K562 (cell line): Measurements from ENCODE around the gene GPR180. TPM values are rescaled to one million over a fixed set of nuclear protein-coding genes. Genes with fewer than 3 reads are reported as not detected.
A peak's percentile ranks its signal among the peaks of the same experiment; 100 is the strongest.

ENCODE experiments used
- ARID1B ChIP-seq: fragments of 450-650 bp; IDR thresholded peaks from 2 replicates; pipeline ENCODE4 v1.6.1; 2016; ENCODE audit warnings: antibody characterized with exemption, mild to moderate bottlenecking, inconsistent platforms
- ATF6 ChIP-seq: sonication (generic); formaldehyde crosslinking; IDR thresholded peaks from 2 replicates; pipeline ENCODE4 v1.4.0; 2020; ENCODE audit warnings: mild to moderate bottlenecking, missing genetic modification reagents
- CTCFL ChIP-seq: IDR thresholded peaks from 2 replicates; pipeline ENCODE4 v1.6.1; 2011; ENCODE audit warnings: borderline replicate concordance, low read depth, mild to moderate bottlenecking, moderate library complexity, low read length; ENCODE audit not compliant: insufficient read depth, poor library complexity, severe bottlenecking
- DDX20 ChIP-seq: fragments of 450-650 bp; IDR thresholded peaks from 2 replicates; pipeline ENCODE4 v1.6.1; 2016; ENCODE audit warnings: missing genetic modification characterization, low read depth, mild to moderate bottlenecking, missing compliant biosample characterization, moderate library complexity
- HLTF ChIP-seq: fragments of 450-650 bp; IDR thresholded peaks from 2 replicates; pipeline ENCODE4 v1.6.1; 2016
- HNRNPUL1 ChIP-seq: fragments of 200-400 bp; formaldehyde crosslinking; IDR thresholded peaks from 2 replicates; pipeline ENCODE4 v1.6.1; 2017; ENCODE audit warnings: low read length
- ILK ChIP-seq: fragments of 450-650 bp; IDR thresholded peaks from 2 replicates; pipeline ENCODE4 v1.6.1; 2016; ENCODE audit warnings: missing genetic modification characterization, low read depth, mild to moderate bottlenecking, missing compliant biosample characterization, moderate library complexity, borderline replicate concordance
- KDM5B ChIP-seq: fragments of 200-600 bp; sonication (generic); IDR thresholded peaks from 2 replicates; pipeline ENCODE4 v1.6.1; 2012; ENCODE audit warnings: low read depth, mild to moderate bottlenecking, moderate library complexity, low read length, control low read depth, inconsistent platforms; ENCODE audit not compliant: insufficient replicate concordance
- MAFG ChIP-seq: fragments of 450-650 bp; conservative IDR thresholded peaks from 2 replicates; pipeline ENCODE4 v1.6.1; 2016; ENCODE audit warnings: missing genetic modification characterization, missing compliant biosample characterization
- MBD2 ChIP-seq: sonication (generic); IDR thresholded peaks from 2 replicates; pipeline ENCODE4 v1.6.1; 2016; ENCODE audit warnings: low read depth, borderline replicate concordance
- NCOA2 ChIP-seq, 2 experiments: fragments of 450-650 bp; IDR thresholded peaks; 2 replicates each; pipeline ENCODE4 v1.6.1; 2018; ENCODE audit warnings: mild to moderate bottlenecking in 2 of 2, moderate library complexity in 1 of 2; ENCODE audit not compliant: partially characterized antibody in 2 of 2
- NFIX ChIP-seq: fragments of 250-450 bp; sonication (Bioruptor Pico); IDR thresholded peaks from 2 replicates; pipeline ENCODE4 v1.4.0; 2020; ENCODE audit warnings: low read depth, mild to moderate bottlenecking, moderate library complexity
- NR2F6 ChIP-seq: fragments of 450-650 bp; formaldehyde crosslinking; IDR thresholded peaks from 2 replicates; pipeline ENCODE4 v1.4.0; 2020; ENCODE audit warnings: mild to moderate bottlenecking
- PPARD ChIP-seq: fragments of 250-450 bp; sonication (Bioruptor Pico); IDR thresholded peaks from 2 replicates; pipeline ENCODE4 v1.8.0; 2022; ENCODE audit warnings: inconsistent platforms, mild to moderate bottlenecking, moderate library complexity
- SMARCC2 ChIP-seq: fragments of 450-650 bp; IDR thresholded peaks from 2 replicates; pipeline ENCODE4 v1.6.1; 2017; ENCODE audit warnings: antibody characterized with exemption, moderate library complexity, mild to moderate bottlenecking, low read depth
- STAT5A ChIP-seq: IDR thresholded peaks from 2 replicates; pipeline ENCODE4 v1.6.1; 2012; ENCODE audit warnings: low read length, inconsistent platforms, borderline replicate concordance
- TEAD1 ChIP-seq, 2 experiments: fragments of 450-650 bp in 1 of 2; sonication (generic) in 1 of 2; formaldehyde crosslinking; IDR thresholded peaks; 2 replicates each; pipeline versions ENCODE4 v1.4.0 to v1.8.0; 2020 to 2022; ENCODE audit warnings: mild to moderate bottlenecking in 2 of 2, missing genetic modification reagents in 1 of 2
- TFE3 ChIP-seq: fragments of 450-650 bp; formaldehyde crosslinking; IDR thresholded peaks from 2 replicates; pipeline ENCODE4 v1.4.0; 2020; ENCODE audit warnings: mild to moderate bottlenecking, mixed read lengths
- TRIM28 ChIP-seq: fragments of 450-650 bp; IDR thresholded peaks from 2 replicates; pipeline ENCODE4 v1.6.1; 2017
- ZNF175 ChIP-seq: fragments of 200-800 bp; sonication (Bioruptor generic); IDR thresholded peaks from 2 replicates; pipeline ENCODE4 v1.6.1; 2016; ENCODE audit warnings: low read depth, mild to moderate bottlenecking, missing genetic modification characterization, missing compliant biosample characterization
- ZNF232 ChIP-seq: sonication (generic); formaldehyde crosslinking; IDR thresholded peaks from 2 replicates; pipeline ENCODE4 v1.8.0; 2022; ENCODE audit warnings: mild to moderate bottlenecking, missing genetic modification reagents
- ZNF239 ChIP-seq: fragments of 250-450 bp; sonication (Bioruptor Pico); IDR thresholded peaks from 2 replicates; pipeline ENCODE4 v1.4.0; 2020; ENCODE audit warnings: mild to moderate bottlenecking
- ZNF511 ChIP-seq: sonication (generic); formaldehyde crosslinking; IDR thresholded peaks from 2 replicates; pipeline ENCODE4 v1.8.0; 2022; ENCODE audit warnings: mild to moderate bottlenecking, missing genetic modification reagents
- polyA plus RNA-seq, 8 experiments: library from polyadenylated mRNA; depleted of rRNA in 4 of 8; stranded (reverse) in 5 of 8; unstranded in 3 of 8; fragments of >200 nt; fragmentation: Nextera tagmentation in 2 of 8; fragmentation: Illumina TruSeq in 1 of 8; extraction: Ambion mirVana in 2 of 8; extraction: Trizol in 1 of 8; gene quantifications; 2 replicates each; pipeline versions ENCODE4 v1.2.1 to v1.2.3, GENCODE V29; 2011 to 2014; ENCODE audit warnings: inconsistent platforms in 1 of 8, missing spikeins in 1 of 8
- total RNA-seq, 7 experiments: library from RNA; depleted of rRNA in 6 of 7; stranded (reverse); fragments of >200 nt in 6 of 7; fragmentation: Illumina TruSeq in 2 of 7; extraction: Trizol in 2 of 7; gene quantifications; 2 replicates each; pipeline versions ENCODE4 v1.2.1 to v1.2.3, GENCODE V29; 2011 to 2021; ENCODE audit warnings: low replicate concordance in 1 of 7

The GPR180 gene
- total and polyA plus RNA-seq, 9 of the 15 experiments (the other 6 are each of a cell fraction or from before 2014, with no cell fraction given) = 0.77 to 4.1 (median 1.8) TPM

GRCh38 chr13:94662274-94662945 lies 60.8 kb downstream of the GPR180 start (continued):
- TF ChIP-seq MAFG (tag) (no peak), ZNF175 (no peak), ZNF511 (CRISPR knock-in tag) (no peak), STAT5A (peak; percentile 74), DDX20 (tag) (no peak), ILK (tag) (no peak), ZNF232 (CRISPR knock-in tag) (no peak), TEAD1 (CRISPR knock-in tag; IDR thresholded peaks at IDR 0.05) (peak; percentile 70 to 77; a peak in 3 of 4 replicates), ARID1B (peak; percentile 97), TRIM28 (0 out of 2 replicates have a peak, but pooled peaks have one; percentile 42), NR2F6 (CRISPR knock-in tag) (no peak), NCOA2 (IDR thresholded peaks at IDR 0.05; ENCODE audit: partially characterized antibody in 2 of 2) (no peak), HLTF (no peak), ATF6 (CRISPR knock-in tag) (no peak), CTCFL (no peak), TFE3 (CRISPR knock-in tag) (no peak), MBD2 (peak; percentile 35; the same call in 1 of the 2 replicates), HNRNPUL1 (no peak), ZNF239 (CRISPR knock-in tag) (no peak), KDM5B (no peak), NFIX (CRISPR knock-in tag) (no peak), SMARCC2 (peak; percentile 74; the same call in 1 of the 2 replicates), PPARD (CRISPR knock-in tag) (no peak)
